Glomerular endothelial cell (primary cell): ENCODE measurements around the gene FAH. TPM values are rescaled to one million over a fixed set of nuclear protein-coding genes. Genes with fewer than 3 reads are reported as not detected.

Experiments
- DNase-seq: peaks from one replicate; pipeline ENCODE4 v3.0.0-alpha.2; 2011; ENCODE audit warnings: low read depth, low spot score; ENCODE audit errors: extremely low read depth
- total RNA-seq: library from RNA; depleted of rRNA; stranded (reverse); fragments of >200 nt; gene quantifications from 2 replicates; pipeline ENCODE4 v1.2.3, GENCODE V29; 2015

FAH gene
- total RNA-seq, 1 donor from 2014 or later, result 14.9 TPM

DNA sequence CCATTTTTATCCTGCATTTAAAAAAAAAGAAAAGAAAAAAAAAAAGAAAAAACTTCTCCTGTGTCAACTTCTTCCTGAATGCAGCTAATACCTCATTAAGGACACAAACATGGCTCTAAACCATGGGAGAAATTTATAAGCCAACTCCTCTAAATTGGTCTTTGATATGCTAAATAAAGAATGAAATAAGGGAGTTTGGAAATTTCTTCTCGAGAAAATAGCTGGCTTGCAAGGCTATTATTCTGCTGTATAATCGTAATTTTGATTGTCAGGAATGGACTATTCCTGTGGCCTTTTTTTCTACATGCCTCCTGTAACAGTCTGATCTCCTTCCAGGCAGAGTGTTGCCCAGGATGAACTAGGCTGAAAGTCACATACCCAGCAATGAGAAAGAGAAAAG, 78.6 kb downstream of the FAH start:
- no peak for DNase-seq

DNA sequence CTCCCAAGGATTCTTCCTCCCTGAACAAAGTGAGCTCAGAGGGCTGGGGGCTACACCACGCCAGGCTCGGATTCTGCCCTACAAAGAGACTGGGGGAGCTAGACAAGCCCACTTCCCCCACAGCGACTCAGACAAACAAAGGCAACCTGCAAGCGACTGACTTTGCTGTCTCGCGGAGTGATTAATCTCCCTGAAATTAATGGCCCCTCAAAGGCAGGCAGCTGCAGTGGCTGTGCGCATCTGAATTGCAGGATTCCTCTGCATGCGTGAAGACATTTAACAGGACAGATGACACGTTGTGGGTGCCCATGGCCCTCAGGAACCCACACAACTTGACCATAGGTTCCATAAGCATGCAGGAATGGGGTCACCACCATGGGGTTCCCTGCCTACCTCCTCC, 80.8 kb downstream of the FAH start:
- DNase-seq, result no peak

DNA sequence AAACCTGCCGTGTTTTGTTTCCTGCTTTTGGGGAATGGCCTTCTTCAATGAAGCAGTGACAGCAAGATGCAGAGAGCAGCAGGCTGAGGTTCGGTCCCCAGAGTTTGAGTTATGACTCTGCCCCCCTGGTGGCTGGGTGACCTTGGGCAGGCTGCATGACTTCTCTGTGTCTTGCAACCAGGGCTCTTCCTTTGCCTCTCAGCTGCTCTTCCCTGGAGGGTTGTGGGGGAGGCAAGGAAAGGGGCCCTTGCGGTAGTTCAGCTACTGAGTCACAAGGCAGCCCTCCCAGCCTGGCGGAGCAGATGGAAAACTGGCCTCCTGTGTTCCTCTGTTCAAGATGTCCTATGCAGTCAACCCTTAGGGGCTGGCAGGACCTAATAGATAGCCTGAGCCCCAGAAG, 82.1 kb downstream of the FAH start:
- DNase-seq, result no peak

Other genes with a start within 250 kb of the FAH start
- not detected in 2 replicates for gene BCL2A1, start 181.8 kb upstream of the FAH start, total RNA-seq
- gene ZFAND6, start 93.3 kb upstream of the FAH start, total RNA-seq, result 84.9 and 141 TPM in 2 replicates
- gene CTXND1, start 99.2 kb downstream of the FAH start, total RNA-seq, result not detected in 2 replicates